Measurements from ENCODE around the gene P2RX4.

Gene P2RX4

GRCh38 chr12:121217761-121218160, 7.8 kb downstream of the P2RX4 start:
- Histone ChIP-seq H3K4me3 (ENCODE audit: low read length) (no peak overlapping the region), H3F3A (ENCODE audit: control insufficient read depth, insufficient read depth) (peaks cover 2% of the 10 kb centered on the region; the same call in 1 of the 2 replicates), H3K4me1 (ENCODE audit: control insufficient read depth, low read length) (peaks cover 16% of the 10 kb centered on the region), H3K79me2 (ENCODE audit: control insufficient read depth, low read length) (no peaks in the 10 kb centered on the region), H3K9me3 (ENCODE audit: control insufficient read depth, insufficient read depth, low read length) (no peaks in the 10 kb centered on the region), H3K9me2 (replicated peaks; ENCODE audit: control insufficient read depth, low read length) (no peaks in the 10 kb centered on the region), H3K4me2 (ENCODE audit: low read length) (no peak overlapping the region), H4K20me1 (ENCODE audit: control insufficient read depth, insufficient read depth, low read depth, low read length) (no peaks in the 10 kb centered on the region), H3K27me3 (ENCODE audit: control insufficient read depth, low read length) (no peaks in the 10 kb centered on the region), H3K27ac (ENCODE audit: low read depth, low read length) (no peak overlapping the region), H3K36me3 (ENCODE audit: control insufficient read depth, low read length) (no peaks in the 10 kb centered on the region)
- TF ChIP-seq CTCF (IDR thresholded peaks at IDR 0.05; ENCODE audit: low read depth, low read length, poor library complexity, severe bottlenecking) (no peak), EZH2phosphoT487 (IDR thresholded peaks at IDR 0.05; ENCODE audit: borderline replicate concordance, low read length) (no peak)

GRCh38 chr12:121218588-121219352, 8.8 kb downstream of the P2RX4 start:
- Histone ChIP-seq H3K36me3 (ENCODE audit: control insufficient read depth, low read length) (no peaks in the 10 kb centered on the region), H3K4me3 (ENCODE audit: low read length) (no peak overlapping the region)

DNA sequence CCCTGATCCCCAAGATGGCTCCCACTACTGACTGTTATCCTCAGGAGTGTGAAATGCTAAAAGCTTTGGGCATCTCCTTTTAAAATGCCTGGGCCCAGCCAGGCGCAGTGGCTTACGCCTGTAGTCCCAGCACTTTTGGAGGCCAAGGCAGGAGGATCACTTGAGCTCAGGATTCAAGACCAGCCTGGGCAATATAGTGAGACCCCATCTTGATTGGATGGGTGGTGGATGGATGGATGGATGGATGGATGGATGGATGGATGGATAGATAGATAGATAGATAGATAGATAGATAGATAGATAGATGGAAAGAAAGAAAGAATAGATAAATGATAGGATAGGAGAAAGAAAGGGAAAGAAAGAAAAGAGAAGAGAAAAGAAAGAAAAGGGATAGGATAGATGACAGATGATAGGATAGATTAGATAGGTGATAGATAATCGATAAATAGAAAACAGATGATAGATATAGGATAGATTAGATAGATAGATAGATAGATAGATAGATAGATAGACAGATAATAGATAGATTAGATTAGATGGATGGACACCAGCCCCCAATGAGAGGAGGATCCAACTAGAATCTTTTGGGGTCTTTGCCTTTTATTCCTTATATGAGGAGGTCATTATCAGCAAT, 9.5 kb downstream of the P2RX4 start:
- H3F3A ChIP-seq (ENCODE audit: control insufficient read depth, insufficient read depth): peaks cover 2% of the 10 kb centered on the region; the same call in 1 of the 2 replicates
- H3K27ac ChIP-seq (ENCODE audit: low read depth, low read length): no peak overlapping the region
- H3K9me2 ChIP-seq (replicated peaks; ENCODE audit: control insufficient read depth, low read length): no peaks in the 10 kb centered on the region
- H3K4me2 ChIP-seq (ENCODE audit: low read length): no peak overlapping the region
- no peaks in the 10 kb centered on the region for H3K36me3 ChIP-seq (ENCODE audit: control insufficient read depth, low read length)
- no peak overlapping the region for H3K4me3 ChIP-seq (ENCODE audit: low read length)
- no peaks in the 10 kb centered on the region for H4K20me1 ChIP-seq (ENCODE audit: control insufficient read depth, insufficient read depth, low read depth, low read length)
- no peaks in the 10 kb centered on the region for H3K9me3 ChIP-seq (ENCODE audit: control insufficient read depth, insufficient read depth, low read length)
- no peaks in the 10 kb centered on the region for H3K27me3 ChIP-seq (ENCODE audit: control insufficient read depth, low read length)
- no peaks in the 10 kb centered on the region for H3K79me2 ChIP-seq (ENCODE audit: control insufficient read depth, low read length)
- H3K4me1 ChIP-seq (ENCODE audit: control insufficient read depth, low read length): peaks cover 25% of the 10 kb centered on the region
- TF ChIP-seq CTCF (IDR thresholded peaks at IDR 0.05; ENCODE audit: low read depth, low read length, poor library complexity, severe bottlenecking) (no peak), EZH2phosphoT487 (IDR thresholded peaks at IDR 0.05; ENCODE audit: borderline replicate concordance, low read length) (no peak)

More at GRCh38 chr12:121218588-121219352, 8.8 kb downstream of the P2RX4 start:
- Histone ChIP-seq H3K4me2 (ENCODE audit: low read length) (no peak overlapping the region), H3K27ac (ENCODE audit: low read depth, low read length) (no peak overlapping the region), H4K20me1 (ENCODE audit: control insufficient read depth, insufficient read depth, low read depth, low read length) (no peaks in the 10 kb centered on the region), H3K79me2 (ENCODE audit: control insufficient read depth, low read length) (no peaks in the 10 kb centered on the region), H3K9me3 (ENCODE audit: control insufficient read depth, insufficient read depth, low read length) (no peaks in the 10 kb centered on the region), H3K9me2 (replicated peaks; ENCODE audit: control insufficient read depth, low read length) (no peaks in the 10 kb centered on the region), H3K27me3 (ENCODE audit: control insufficient read depth, low read length) (no peaks in the 10 kb centered on the region), H3F3A (ENCODE audit: control insufficient read depth, insufficient read depth) (peaks cover 2% of the 10 kb centered on the region; the same call in 1 of the 2 replicates), H3K4me1 (ENCODE audit: control insufficient read depth, low read length) (peaks cover 26% of the 10 kb centered on the region)
- no peak for TF ChIP-seq CTCF (IDR thresholded peaks at IDR 0.05; ENCODE audit: low read depth, low read length, poor library complexity, severe bottlenecking)
- TF ChIP-seq EZH2phosphoT487 (IDR thresholded peaks at IDR 0.05; ENCODE audit: borderline replicate concordance, low read length): no peak
